Stimulated activated CD8-positive, alpha-beta memory T cell treated with anti-CD3 and anti-CD28 coated beads, Interleukin-7, amount 100 ng/mL, for 24 hours (primary cell): ENCODE measurements around the gene MINPP1.

Source experiments
- DNase-seq: peaks from one replicate; pipeline ENCODE4 v3.0.0-alpha.2; 2020; ENCODE audit warnings: low read depth

The MINPP1 gene

DNA sequence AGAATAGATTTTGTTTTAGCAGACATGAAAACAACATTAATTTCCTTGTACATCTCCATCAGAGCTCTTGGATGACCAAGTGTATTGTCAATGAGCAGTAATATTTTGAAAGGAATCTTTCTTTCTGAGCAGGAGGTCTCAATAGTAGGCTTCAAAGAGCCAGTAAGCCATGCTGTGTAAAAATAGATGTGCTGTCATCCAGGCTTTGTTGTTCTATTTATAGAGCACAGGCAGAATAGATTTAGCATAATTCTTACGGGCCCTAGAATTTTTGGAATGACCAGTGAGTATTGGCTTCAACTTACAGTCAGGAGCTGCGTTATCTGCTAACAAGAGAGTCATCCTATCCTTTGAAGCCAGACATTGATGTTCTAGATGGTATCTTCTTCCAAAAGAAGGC, 19.0 kb downstream of the MINPP1 start:
- no peak for DNase-seq

DNA sequence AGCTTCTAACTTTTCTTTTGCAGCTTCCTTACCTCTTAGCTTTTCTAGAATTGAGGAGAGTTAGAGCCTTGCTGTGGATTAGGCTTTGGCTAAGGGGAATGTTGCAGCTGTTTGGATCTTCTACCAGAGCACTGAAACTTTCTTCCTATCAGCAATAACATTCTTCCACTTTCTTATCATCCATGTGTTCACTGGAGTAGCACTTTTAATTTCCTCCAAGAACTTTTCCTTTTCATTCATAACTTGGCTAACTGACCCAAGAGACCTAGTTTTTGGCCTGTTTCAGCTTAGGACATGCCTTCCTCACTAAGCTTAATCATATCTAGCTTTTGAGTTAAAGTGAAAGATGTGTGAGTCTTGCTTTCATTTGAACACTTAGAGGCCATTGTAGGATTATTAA, 19.6 kb downstream of the MINPP1 start:
- DNase-seq = no peak

DNA sequence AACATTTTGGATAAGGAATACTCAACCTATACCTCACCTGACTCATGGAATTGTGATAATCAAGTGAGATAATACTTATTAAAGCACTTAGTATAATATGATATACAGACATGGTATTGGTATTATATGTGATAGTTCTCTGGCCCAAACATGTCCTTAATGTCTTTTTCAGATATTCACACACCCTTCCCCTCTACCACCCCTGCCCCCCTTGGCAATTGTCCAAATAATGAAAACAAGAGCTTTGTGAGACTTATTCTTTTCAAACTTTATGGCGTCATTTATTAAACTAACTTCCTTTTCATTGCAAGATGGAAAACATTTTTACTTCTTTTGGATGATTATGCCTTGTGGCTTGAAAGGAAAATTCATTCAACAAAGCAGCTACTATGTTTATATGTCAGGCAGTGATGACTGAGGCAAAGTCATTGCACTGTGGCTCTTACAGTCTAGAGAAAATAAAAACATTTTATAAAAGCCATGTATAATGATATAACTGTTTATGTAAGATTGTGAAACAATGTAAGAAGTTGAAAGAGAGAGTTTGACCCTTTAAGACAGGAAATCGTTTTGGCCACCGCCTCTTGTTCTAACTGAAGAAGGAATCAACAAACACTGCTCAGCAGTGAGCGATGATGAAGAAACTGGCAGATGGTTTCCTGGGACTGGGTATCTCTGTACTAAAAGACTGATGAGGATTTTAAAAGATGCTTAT, 27.4 kb downstream of the MINPP1 start:
- DNase-seq = no peak

DNA sequence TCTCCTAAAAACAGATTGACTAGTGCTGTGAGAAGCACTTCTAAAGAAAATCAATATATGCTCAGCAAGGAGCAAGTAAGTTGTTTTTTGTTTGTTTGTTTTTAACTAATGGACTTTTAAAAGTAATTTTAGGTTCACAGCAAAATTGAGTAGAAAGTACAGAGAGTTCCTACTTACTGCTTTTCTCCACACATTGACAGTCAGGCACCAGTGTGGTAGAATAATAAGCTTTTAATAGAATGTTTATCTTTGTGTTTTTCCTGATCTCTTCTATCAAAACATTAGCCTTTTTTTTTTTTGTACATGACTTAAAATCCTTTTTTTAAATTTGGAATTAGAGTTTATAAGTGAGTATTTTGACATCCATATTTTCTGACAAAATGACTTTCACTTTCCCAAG, 28.0 kb downstream of the MINPP1 start:
- no peak for DNase-seq

DNA sequence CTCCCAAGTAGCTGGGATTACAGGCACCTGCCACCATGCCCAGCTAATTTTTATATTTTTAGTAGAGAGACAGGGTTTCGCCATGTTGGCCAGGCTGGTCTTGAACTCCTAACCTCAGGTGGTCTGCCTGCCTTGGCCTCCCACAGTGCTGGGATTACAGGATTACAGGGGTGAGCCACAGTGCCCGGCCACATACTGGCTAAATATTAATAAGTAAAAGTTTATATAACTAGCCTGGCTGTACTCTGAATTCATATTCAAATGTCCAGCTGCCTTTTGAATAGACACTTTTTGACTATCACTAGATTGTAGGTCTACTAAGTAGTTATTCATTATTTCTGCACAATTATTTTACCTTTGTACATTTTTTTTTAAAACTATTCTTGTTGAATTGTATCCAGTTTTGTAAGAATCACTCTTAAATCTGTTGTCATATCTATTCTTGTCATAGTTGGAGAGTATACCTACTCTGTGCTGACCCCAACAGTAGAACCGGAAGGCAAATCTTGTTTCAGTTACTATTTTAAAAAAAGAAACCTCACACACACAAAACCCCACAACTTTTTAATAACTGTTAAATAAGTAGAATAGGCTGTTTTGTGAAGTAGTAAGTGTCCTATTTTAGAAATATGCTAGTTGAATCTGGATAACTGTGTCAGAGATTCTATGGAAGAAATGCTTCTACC, 29.6 kb downstream of the MINPP1 start:
- no peak for DNase-seq

DNA sequence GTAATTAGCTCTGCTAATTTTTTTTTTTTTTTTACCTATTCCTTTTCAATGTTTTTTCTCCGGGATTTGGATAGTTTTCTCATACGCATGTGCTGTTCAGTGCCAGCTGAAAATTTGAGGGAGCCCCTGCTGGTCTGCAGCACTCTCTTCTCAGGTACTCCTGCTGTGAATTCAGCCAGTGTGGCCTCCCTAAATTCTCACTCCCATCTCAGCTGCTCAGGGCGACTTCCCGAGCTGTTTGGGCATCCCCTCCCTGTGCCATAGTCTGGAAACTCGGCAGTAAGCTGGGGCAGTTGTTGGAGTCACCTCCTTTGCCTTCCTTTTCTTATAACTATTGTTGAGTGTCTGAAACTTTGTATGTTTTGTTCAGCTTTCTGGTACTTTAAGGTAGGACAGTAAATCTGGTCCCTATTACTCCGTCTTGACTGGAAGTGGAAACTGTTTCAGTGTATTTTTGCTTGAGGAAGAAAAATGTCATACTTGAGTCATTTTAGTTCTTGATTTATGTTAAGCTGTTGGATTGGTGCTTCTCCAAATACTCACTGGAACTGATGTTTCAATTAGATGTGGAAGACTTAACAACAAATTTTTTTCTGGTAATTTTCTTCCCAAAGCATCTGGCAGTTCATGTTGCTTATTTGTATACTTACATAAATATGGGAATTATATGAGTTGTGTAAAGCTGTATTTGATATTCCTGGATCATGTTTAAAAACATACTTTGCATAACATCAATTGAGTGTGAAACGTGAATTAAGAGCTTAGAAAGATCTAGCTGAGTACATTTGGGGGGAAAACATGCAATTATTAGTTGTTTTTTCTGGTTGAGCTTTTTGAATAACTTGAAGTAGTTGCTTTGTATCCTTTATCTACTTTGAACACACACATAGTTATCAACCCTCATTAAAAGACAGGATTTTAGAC, 33.7 kb downstream of the MINPP1 start:
- DNase-seq = no peak

DNA sequence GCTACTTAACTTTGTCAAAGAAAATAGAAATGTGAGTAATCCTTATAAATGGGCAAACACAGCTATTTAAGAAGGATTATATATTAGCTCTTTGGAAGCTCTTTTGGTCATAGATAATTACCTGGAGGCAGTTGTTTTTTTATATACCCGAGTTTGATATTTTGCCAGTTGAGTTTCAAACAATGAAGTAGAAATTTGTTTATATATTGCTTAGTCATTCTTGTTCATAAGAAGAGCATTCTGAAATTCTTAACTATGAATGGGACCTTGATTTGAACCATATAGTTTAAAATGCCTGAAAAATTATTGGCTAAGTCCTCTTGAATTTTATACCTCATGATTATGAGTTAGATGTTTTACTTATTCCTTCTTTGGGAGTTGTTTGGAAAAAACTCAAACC, 36.4 kb downstream of the MINPP1 start:
- no peak for DNase-seq

DNA sequence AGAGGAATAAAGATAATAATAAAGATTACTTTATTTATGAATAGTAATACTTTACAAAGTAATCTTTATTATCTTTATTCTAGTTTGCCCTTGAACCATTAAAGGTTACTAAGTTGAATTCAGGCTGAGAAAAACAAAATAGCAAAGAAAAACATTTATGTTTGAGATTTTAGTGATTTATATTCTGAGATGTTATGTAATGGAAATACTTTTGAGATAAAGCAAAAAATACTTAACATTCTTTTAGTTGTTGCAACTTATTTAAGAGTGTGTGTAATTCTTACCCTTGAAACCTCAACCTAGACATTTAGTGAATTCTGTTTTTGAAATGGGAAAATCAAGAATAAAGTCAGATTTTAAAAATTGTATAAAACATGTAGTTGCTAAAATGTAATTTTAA, 40.0 kb downstream of the MINPP1 start:
- no peak for DNase-seq

DNA sequence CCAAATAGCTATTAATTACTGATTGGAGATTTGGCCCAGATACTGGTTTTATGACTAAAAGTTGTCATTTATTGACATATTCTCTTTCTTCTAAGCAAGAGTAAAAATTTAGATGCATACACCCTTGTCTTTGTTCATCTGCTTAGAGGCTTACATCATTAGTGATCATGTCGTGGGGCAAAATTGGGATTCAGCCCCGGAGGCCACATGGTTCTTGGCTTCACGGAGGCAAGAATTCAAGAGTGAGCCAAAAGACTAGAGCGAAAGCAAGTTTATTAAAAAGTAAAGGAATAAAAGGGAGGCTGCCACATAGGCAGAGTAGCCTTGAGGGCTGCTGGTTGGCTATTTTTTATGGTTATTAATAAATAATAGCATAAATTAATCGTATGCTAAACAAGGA, 41.1 kb downstream of the MINPP1 start:
- no peak for DNase-seq

DNA sequence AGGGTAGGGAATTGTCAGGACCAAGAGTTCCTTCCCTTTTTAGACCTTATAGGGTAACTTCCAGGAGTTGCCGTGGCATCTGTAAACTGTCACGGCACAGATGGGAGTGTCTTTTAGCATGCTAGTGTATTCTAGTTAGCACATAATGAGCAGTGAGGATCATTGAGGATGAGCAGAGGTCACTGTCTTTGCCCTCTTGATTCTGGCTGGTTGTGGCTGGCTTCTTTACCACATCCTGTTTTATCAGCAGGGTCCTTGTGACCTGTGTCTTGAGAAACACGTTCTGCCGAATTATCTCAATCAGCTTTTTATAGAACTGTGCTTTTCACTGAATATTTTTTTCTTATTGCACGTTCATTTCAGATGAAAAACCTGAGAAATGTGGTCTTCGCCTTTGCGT, 41.5 kb downstream of the MINPP1 start:
- no peak for DNase-seq

DNA sequence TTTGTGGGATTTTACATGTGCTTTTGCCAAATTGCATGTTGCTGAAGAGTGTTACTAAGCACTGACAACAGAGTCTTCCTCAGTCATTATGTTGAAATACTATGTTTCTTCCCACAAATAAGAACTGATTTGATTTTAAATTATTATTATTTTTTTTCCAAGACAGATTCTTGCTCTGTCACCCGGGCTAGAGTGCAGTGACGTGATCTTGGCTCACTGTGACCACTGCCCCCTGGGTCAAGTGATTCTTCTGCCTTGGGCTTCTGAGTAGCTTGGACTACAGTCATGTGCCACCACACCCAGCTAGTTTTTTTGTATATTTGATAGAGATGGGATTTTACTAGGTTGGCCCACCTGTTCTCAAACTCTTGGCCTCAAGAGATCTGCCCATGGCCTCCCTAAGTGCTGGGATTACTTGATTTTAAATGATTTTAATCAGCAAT, 42.3 kb downstream of the MINPP1 start:
- no peak for DNase-seq

DNA sequence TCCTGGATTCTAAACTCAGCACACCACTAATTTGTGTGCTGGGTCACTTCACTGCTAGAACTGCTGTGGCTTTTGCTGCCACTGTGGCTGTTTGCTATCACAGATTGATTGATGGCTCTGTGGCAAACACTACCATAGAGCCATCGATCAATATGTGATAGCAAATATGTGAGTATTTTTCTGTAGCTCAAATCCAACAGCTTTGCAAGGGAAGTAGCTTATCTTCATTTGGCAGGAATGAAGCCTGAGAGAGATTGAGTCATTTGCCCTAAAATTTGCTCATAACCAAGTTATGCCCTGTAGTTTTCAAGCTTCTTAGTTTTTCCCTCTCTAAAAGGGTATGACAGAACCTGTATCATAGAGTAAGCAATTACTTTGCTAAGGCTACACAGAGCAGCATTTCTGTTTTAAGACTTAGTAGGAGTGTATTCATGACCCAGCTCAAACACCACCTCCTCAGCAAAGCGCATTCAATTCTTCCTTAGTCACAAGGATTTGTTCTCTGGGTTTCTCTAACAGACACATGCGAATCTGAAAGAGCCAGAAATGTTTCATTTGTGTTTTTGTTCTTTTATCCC, 43.1 kb downstream of the MINPP1 start:
- DNase-seq = no peak

DNA sequence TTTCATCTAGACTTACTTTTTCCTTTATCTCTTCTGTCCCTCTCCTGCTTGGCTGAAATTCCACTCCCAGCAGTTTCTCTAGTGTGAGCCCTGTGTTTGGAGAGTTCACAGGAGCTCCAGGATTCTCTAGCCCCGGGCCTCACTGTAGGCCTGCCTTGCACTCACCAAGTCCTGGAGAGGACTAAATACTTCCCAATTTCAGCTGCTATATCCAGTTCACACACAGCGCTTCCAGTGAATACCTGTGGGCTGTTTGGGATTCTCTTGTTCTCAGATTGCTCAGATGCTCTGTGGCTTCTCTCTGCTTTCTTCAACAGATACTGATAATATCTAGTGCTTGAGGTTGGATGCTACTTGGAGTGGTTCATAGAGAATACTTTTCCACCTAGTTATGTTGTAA, 46.0 kb downstream of the MINPP1 start:
- no peak for DNase-seq

DNA sequence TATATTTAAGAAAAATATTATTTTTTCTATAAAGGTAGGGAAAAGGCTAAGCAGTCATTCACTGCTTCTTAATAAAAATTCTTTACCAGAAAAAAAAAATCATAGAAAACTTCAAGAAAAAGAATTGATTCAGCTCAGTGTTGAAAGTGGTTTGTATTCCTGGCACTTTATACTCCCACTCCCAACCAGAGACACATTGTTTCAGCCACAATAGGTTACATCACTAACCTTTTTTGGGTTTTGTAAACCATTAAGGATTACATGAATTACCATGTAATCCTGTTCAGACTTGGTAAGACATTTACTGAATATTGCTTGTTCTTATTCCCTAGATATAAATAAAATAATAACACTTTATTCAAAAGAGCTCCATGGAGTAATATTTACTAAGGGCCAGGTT, 46.6 kb downstream of the MINPP1 start:
- DNase-seq = no peak

DNA sequence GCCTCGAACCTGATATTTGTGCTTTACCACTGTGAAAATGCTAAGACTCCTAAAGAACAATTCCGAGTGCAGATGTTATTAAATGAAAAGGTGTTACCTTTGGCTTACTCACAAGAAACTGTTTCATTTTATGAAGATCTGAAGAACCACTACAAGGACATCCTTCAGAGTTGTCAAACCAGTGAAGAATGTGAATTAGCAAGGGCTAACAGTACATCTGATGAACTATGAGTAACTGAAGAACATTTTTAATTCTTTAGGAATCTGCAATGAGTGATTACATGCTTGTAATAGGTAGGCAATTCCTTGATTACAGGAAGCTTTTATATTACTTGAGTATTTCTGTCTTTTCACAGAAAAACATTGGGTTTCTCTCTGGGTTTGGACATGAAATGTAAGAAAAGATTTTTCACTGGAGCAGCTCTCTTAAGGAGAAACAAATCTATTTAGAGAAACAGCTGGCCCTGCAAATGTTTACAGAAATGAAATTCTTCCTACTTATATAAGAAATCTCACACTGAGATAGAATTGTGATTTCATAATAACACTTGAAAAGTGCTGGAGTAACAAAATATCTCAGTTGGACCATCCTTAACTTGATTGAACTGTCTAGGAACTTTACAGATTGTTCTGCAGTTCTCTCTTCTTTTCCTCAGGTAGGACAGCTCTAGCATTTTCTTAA, 47.7 kb downstream of the MINPP1 start:
- no peak for DNase-seq

DNA sequence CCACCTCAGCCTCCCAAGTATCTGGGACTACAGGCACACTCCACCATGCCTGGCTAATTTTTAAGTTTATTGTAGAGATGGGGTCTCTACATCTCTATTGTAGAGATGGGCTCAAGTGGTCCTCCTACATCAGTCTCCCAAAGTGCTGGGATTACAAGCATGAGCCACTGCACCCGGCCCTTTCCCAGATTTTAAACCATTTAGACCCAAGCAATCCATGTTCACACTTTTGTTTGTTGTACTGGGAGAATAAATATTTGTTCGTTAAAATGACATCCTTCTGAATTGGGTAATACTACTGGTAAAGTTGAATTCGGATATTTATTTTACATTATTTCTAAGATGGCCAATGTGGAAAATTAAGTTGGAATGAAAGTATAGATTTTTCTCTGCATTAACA, 52.7 kb downstream of the MINPP1 start:
- DNase-seq = no peak

DNA sequence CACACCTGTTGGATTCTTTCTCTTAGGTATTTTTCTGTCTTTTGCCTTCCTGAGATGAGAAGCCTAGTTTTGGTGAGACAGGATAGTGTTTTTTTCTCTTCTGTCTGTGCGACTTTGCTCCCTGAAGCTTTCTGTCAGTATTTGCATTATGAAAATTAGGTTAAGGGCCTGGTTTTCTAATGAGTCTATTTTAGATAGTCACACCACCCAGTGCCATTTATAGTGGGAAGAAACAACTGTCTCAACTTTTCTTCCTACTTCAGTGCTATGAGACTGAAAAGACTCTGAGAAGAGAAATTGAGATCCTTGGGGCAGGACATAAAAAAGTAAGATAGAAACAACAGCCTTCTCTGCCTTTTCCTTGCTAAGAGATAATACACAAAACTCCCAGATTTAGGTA, 53.6 kb downstream of the MINPP1 start:
- no peak for DNase-seq

DNA sequence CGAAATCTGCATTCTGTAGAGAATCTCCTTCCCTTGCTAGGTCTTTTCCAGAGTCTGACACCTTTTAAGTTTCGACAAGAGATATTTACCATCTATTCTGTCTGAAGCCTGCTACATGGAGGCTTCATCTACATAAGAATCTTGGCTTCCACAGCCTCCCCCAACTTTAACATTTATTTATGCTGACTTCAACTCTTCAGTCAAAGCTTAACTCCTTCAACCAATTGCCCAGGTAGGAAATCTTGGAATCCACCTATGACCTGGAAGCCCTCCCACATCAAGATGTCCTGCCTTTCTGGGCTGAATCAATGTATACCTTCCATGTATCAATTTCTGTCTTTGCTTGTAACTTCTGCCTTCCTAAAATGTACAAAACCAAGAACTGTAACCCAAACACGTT, 54.7 kb downstream of the MINPP1 start:
- DNase-seq = no peak

DNA sequence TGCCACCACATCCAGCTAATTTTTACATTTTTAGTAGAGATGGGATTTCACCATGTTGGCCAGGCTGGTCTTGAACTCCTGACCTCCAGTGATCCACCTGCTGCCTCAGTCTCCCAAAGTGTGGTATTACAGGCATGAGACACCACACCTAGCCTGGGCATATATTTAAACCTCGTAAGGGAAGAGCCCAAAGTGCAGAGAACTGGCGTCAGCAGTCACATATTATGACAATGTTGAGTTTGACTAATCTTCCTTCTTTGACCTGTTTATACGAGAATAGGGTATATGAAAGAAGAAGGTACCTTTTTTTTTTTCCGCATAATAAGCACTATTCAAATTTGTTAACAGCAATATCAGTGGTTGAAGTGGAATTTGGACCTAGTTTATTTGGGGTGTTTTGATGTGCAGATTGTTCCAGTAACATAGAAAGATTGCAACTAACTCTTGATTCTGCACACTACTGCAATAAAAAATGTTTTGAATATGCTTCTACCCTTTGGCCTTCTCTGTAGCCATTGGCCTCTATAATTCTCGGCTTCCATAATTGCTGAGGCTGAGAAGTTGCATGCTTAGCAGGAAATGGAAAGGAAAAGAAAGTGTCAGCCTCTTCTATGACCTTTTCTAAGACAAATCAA, 55.9 kb downstream of the MINPP1 start:
- no peak for DNase-seq

DNA sequence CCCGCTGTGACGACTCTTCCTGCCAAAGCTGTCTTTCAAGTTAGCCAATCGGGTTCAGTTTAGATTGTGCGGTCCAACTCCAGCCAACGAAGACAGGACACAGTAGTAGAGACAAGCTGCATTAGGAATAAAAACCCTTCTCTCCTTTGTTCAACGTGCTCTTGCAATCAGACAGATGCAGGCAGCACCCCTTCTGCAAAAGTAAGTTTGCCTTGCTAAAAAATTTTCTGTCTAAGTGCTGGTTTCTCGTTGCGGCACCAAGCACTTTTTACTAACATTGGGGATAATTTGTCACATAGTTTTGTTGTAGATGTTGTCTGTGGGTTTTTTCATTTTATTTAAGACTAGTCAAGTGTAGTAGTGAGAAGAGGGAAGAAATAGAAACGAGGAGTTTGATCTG, 58.1 kb downstream of the MINPP1 start:
- DNase-seq = no peak

DNA sequence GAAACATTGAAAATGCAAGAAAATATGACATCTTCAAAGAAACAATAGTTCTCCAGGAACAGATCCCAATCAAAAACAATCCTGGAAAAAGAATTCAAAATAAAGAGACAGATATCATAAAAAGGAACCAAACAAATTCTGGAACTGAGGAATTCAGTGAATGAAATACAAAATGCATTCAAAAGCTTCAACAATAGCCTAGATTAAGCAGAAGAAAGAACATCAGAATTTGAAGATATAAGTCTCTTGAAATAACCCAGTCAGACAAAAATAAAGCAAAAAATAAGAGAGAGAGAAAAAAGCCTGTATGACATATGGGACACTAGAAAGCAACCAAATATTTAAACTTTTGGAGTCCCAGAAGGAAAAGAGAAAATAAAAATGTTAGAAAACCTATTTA, 60.3 kb downstream of the MINPP1 start:
- no peak for DNase-seq

DNA sequence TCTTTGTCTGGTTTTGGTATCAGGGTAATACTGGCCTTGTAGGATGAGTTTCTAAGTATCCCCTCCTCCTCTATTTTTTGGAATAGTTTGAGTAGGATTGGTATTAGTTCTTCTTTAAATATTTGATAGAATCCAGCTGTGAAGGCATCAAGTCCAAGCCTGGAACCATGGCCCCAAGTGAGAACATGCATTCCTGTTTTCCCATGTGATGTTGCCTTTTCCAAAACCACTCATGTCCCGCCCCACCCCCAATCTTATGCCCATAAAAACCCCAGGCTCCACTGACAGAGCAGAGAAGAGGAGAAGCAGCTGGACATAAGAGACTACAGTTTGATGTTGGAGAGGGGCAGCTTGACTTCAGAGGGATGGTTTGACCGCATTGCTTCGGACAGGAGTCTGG, 71.2 kb downstream of the MINPP1 start:
- no peak for DNase-seq
